GM21423 (cell line): ENCODE measurements around the gene FXYD1.
"Not testable (repeated sequence)": the region's sequence is repeated elsewhere in the genome, so short reads cannot be mapped to it uniquely, and the experiment has no call there.

ENCODE experiments used
- ATAC-seq: cut with Tn5 transposase; IDR thresholded peaks from one replicate; pipeline ENCODE4 v1.9.1; 2021; ENCODE audit warnings: mild to moderate bottlenecking, moderate library complexity; ENCODE audit not compliant: unreplicated experiment

The FXYD1 gene

DNA sequence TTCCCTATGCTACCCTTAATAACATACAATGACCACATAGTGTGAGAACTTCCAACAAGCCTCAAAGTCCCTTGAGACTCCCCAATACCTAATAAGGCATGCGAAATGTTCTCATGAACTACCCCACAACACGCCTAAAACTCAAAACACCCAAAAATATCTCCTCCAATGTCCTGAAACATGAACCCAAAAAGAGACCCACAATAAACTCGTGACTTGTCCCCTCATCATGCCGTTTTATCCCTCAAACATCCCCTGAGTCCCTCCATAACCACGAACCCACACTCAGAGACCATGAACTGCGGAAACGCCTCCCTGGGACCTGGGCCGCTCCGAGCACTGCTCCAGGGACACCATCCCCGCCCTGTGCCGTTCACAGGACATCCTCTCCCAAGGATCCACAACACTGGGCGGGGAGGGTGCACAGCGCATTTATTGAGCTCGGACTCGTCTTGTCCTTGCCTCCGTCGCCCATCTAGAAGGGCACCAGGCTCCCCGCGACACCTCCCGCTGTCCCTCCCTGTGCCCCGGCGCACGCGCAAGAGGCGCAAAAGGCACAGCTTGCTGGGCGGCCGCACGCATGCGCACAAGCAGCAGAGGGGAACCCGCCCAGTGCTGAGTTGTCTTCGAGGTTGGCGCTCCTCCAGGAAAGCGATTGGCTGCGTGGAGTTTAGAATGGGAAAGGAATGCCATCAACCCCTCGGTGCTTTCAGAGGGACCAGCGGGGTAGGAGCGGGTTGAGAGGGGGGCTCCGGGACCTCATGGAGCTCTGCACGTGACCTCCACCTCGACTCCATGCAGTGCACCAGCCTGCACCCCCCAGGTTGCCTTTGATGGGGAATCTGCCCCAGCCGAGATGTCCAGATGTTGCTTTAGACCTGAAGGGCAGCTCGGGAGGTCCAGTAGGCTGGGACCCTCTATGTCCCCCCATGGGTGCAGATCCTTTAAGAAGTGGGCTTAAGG, 14.2 kb upstream of the FXYD1 start:
- peak; percentile 77 for ATAC-seq

- no peak for ATAC-seq
Observed at GRCh38 chr19:35125270-35125717, 13.3 kb upstream of the FXYD1 start.

GRCh38 chr19:35125749-35126623, 12.6 kb upstream of the FXYD1 start:
- no peak for ATAC-seq

DNA sequence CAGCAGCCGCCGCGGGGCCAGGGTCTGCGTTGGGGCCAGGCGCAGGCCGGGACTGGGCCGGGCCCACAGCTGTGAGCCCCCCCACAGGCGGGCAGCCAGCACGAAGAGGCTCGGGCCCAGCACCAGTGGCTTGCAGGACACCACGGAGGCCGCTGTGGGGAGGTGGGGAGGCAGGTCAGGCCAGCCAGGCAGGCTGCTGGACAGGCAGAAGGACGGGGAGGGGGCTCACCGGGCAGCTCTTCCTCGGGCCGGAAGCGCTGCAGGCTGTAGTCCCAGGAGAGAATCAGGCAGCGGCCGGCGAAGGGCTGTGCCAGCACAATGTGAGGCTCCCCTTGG, 12.0 kb upstream of the FXYD1 start:
- ATAC-seq = no peak

GRCh38 chr19:35127871-35128270, 10.8 kb upstream of the FXYD1 start:
- ATAC-seq = no peak

- no peak for ATAC-seq
Observed at GRCh38 chr19:35128398-35129057, 10.1 kb upstream of the FXYD1 start.

DNA sequence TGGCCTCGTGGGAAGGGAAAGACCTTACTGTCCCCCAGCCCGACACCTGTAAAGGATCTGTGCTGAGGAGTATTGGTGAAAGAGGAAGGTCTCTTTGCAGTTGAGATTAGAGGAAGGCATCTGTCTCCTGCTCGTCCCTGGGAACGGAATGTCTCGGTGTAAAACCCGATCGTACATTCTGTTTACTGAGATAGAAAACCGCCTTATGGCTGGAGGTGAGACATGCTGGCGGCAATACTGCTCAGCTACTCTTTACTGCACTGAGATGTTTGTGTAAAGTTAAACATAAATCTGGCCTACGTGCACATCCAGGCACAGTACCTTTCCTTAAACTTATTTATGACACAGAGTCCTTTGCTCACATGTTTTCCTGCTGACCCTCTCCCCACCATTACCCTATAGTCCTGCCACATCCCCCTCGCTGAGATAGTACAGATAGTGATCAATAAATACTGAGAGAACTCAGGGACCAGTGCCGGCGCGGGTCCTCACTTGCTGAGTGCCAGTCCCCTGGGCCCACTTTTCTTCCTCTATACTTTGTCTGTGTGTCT, 8.8 kb upstream of the FXYD1 start:
- not testable (repeated sequence) for ATAC-seq

DNA sequence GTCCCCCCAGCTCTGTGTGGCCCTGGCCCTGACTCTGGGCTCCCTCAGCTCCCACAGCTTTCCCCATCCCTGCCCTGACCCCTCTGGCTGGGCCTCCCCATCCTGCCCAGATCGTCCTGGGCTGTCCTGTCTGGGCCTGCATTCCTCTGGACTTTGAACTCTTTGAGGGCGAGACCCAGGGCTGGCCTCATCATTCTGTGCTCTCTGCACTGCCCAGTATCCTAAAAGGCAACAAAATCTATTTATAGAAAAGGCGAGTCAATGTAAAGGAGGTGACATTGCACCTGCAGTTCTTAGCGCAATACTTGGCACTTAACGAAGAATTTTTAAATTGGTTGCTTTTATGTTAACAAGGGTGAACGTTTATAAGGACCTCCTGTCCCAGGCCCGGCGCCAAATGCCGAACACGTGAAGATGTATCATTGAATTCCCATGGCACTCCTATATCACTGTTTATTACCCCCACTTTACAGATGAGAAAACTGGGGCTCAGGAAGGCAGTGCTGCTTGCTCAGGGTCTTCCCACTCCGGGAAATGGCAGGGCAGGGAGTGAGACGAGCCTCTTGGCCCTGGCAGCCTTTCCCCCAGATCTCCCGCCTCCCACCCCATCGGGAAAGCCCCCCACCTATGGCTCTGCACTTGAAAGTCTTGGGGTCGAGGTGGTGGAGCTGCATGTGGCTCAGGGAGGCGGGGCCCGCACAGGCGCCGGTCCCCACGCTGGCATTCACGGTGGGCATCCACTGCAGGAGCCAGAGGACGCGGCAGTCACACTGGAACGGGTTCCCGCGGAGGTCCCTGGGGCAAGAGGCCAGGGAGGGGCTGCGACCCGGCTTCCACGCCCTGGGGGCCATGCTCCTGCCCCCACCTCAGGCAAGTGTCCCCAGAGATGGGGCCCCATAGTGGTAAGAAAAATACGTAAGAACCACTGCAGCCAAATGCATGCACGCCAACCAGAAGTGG, 7.6 kb upstream of the FXYD1 start:
- no peak for ATAC-seq

DNA sequence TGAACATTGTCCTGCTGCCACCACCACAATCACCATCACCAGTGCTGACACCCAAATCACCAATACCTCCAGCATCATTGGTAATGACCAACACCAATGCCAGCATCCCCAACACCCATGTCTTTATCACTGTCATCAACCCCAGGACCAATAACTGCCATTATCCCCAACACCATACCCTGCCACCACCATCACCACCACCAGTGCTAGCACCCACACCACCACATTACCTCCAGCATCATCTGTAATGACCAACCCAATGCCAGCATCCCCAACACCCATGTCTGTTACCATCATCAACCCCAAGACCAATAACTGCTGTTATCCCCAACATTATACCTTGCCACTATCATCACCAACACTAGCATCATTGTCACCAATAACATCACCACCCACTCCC, 6.4 kb upstream of the FXYD1 start:
- no peak for ATAC-seq

DNA sequence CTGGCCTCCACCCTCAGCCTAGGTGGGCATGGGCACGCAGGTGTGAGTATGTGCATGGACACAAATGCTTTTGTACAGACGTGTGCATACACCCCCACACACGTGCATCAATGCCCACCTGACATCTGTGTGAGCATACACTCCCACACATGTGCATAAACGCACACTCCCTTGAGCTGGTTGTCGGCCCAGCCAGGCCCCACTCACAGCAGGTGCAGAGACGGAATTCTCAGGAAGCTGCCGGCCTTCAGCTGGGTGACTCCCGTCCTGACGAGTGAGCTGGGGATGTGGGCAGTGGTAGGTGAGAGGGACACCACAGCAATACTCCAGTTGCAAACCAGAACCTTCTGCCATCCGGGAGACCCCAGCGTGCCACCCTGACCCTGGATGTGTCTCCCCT, 4.8 kb upstream of the FXYD1 start:
- no peak for ATAC-seq

- no peak for ATAC-seq
Observed at GRCh38 chr19:35134601-35135242, 3.9 kb upstream of the FXYD1 start, which contains the start of gene LGI4. Gene LGI4, minus strand, starts transcription at chr19:35135059. Its CDS starts 379 bp downstream, at chr19:35134680.

- ATAC-seq = no peak
Observed at GRCh38 chr19:35135389-35135909, 3.2 kb upstream of the FXYD1 start.

DNA sequence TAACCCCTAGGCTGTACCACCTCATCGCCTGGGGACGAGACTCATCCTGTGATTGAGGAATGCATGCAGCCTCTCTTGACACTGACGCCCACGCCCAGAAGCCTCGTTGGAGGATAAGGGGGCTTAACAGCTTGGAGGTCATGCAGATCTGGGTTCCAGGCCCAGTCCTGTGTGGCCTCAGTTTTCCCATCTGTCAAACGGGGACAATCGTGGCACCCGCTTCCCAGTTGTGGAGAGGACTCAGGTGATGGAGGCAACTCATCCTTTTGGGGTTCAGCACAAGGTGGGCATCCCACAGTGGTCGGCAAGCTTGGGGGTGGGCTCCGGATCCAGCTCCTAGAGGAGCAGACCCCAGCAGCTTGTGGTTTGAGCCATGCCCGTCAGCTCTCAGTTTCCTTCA, 2.4 kb upstream of the FXYD1 start:
- ATAC-seq = no peak

GRCh38 chr19:35136977-35137702, 1.5 kb upstream of the FXYD1 start:
- ATAC-seq = no peak

GRCh38 chr19:35140207-35140961, 1.8 kb downstream of the FXYD1 start:
- no peak for ATAC-seq

GRCh38 chr19:35140962-35141836, 2.6 kb downstream of the FXYD1 start:
- ATAC-seq = peak; percentile 46
